ENCODE data around the gene PEPD. TPM values are rescaled to one million over a fixed set of nuclear protein-coding genes. Genes with fewer than 3 reads are reported as not detected.

PEPD gene
- total RNA-seq, 4 donors from 2014 or later: 40.1 to 61.4 (median 53.4) TPM

- Histone ChIP-seq H3K27ac (no peak overlapping the region), H3K4me1 (peaks cover 0 to 28% (median 0%) of the 10 kb centered on the region in 3 donors), H3K4me3 (no peak overlapping the region), H3K9me3 (no peaks in the 10 kb centered on the region), H3K36me3 (no peaks in the 10 kb centered on the region), H3K27me3 (peaks cover 0 to 41% (median 0%) of the 10 kb centered on the region in 4 donors)
- 80 to 84% methylated on average over 12 of the region's 12 CpGs for WGBS, 2 donors
- no peak for DNase-seq
- TF ChIP-seq, protein P1, sequence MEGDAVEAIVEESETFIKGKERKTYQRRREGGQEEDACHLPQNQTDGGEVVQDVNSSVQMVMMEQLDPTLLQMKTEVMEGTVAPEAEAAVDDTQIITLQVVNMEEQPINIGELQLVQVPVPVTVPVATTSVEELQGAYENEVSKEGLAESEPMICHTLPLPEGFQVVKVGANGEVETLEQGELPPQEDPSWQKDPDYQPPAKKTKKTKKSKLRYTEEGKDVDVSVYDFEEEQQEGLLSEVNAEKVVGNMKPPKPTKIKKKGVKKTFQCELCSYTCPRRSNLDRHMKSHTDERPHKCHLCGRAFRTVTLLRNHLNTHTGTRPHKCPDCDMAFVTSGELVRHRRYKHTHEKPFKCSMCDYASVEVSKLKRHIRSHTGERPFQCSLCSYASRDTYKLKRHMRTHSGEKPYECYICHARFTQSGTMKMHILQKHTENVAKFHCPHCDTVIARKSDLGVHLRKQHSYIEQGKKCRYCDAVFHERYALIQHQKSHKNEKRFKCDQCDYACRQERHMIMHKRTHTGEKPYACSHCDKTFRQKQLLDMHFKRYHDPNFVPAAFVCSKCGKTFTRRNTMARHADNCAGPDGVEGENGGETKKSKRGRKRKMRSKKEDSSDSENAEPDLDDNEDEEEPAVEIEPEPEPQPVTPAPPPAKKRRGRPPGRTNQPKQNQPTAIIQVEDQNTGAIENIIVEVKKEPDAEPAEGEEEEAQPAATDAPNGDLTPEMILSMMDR (IDR thresholded peaks at IDR 0.05): no peak
- no peak for TF ChIP-seq POLR2A (IDR thresholded peaks at IDR 0.05)
- intact Hi-C loops (cut with DNase I): no loop called here
These were observed 173.1 kb downstream of the PEPD start for GRCh38 chr19:33348301-33349010.

- Histone ChIP-seq H3K4me3 (no peak overlapping the region), H3K9me3 (no peaks in the 10 kb centered on the region), H3K4me1 (peaks cover 0 to 28% (median 0%) of the 10 kb centered on the region in 3 donors), H3K36me3 (no peaks in the 10 kb centered on the region), H3K27me3 (peaks cover 0 to 47% (median 0%) of the 10 kb centered on the region in 4 donors), H3K27ac (no peak overlapping the region)
- DNase-seq: no peak
- no peak for TF ChIP-seq POLR2A (IDR thresholded peaks at IDR 0.05)
- TF ChIP-seq, protein P1 (IDR thresholded peaks at IDR 0.05): no peak
- 81 to 88% methylated on average over 7 to 8 of the region's 10 CpGs for WGBS, 2 donors
- intact Hi-C loops (cut with DNase I): no loop called here
These were observed 174.3 kb downstream of the PEPD start for GRCh38 chr19:33347300-33347699.

- no peaks in the 10 kb centered on the region for H3K36me3 ChIP-seq
- no peak for DNase-seq
- H3K4me3 ChIP-seq: no peak overlapping the region
- no peak overlapping the region for H3K27ac ChIP-seq
- TF ChIP-seq POLR2A (IDR thresholded peaks at IDR 0.05): no peak
- TF ChIP-seq, protein P1 (IDR thresholded peaks at IDR 0.05): no peak
- peaks cover 0 to 47% (median 0%) of the 10 kb centered on the region in 4 donors for H3K27me3 ChIP-seq
- no peaks in the 10 kb centered on the region for H3K9me3 ChIP-seq
- intact Hi-C loops (cut with DNase I): no loop called here
- peaks cover 0 to 28% (median 0%) of the 10 kb centered on the region in 3 donors for H3K4me1 ChIP-seq
These were observed 174.9 kb downstream of the PEPD start for GRCh38 chr19:33346665-33347064.

DNA sequence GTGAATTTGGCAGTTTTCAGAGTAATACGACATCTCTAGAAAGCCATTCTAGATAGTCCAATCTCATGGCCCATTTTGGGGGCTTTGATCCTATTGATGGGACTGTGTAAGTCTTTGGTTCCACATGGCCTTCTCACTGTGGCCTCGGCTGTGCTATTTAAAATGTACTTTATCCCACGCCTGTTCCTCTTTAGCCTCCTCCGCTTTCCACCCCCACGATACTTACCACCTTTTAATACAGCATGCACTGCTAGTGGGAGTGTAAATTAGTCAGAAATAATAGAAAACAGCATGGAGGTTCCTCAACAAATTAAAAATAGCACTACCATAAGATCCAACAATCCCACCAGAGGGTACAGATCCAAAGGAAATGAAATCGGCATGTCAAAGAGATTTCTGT, 176.4 kb downstream of the PEPD start:
- Histone ChIP-seq H3K27me3 (peaks cover 0 to 40% (median 0%) of the 10 kb centered on the region in 4 donors), H3K27ac (no peak overlapping the region), H3K36me3 (no peaks in the 10 kb centered on the region), H3K4me3 (no peak overlapping the region), H3K4me1 (peaks cover 0 to 24% (median 0%) of the 10 kb centered on the region in 3 donors), H3K9me3 (no peaks in the 10 kb centered on the region)
- intact Hi-C loops (cut with DNase I): no loop called here
- DNase-seq: no peak
- TF ChIP-seq, protein P1 (IDR thresholded peaks at IDR 0.05): no peak
- TF ChIP-seq POLR2A (IDR thresholded peaks at IDR 0.05): no peak
- WGBS, 2 donors: 88 to 94% methylated on average over 6 of the region's 6 CpGs

DNA sequence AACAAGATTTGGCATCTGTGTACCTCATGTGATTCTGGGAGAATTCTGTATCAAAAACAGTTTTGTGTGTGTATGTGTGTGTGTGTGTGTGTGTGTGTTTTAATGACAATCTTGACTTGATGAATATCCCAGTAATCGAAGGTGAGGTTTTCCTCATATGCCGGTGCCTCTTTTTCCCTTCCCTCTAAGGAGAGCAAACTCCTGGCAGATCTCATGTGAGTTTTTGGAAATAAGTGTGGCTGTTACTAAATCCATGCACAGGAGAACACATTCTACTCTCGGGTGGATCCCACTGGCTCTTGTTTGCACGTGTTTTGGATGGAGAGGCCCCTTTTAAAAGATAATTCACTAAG, 177.0 kb downstream of the PEPD start:
- DNase-seq: no peak
- WGBS, 2 donors: 27 to 43% methylated on average over 4 of the region's 4 CpGs

More for the DNA sequence above, 177.0 kb downstream of the PEPD start:
- H3K4me3 ChIP-seq: no peak overlapping the region
- intact Hi-C loops (cut with DNase I): no loop called here
- H3K4me1 ChIP-seq: peaks cover 0 to 25% (median 0%) of the 10 kb centered on the region in 3 donors
- H3K27ac ChIP-seq: no peak overlapping the region
- H3K36me3 ChIP-seq: no peaks in the 10 kb centered on the region
- TF ChIP-seq, protein P1 (IDR thresholded peaks at IDR 0.05): no peak
- TF ChIP-seq POLR2A (IDR thresholded peaks at IDR 0.05): no peak
- peaks cover 0 to 37% (median 0%) of the 10 kb centered on the region in 4 donors for H3K27me3 ChIP-seq
- no peaks in the 10 kb centered on the region for H3K9me3 ChIP-seq

Data from esophagus squamous epithelium (tissue), 5 donors.